Thyroid gland (tissue), 4 donors: ENCODE results near the gene SIRT3.

Experiments used
- POLR2A ChIP-seq, 2 donors: fragments of 450-650 bp; IDR thresholded peaks; one replicate each; pipeline ENCODE4 v1.6.1; 2017; ENCODE audit warnings: antibody characterized with exemption in 2 of 2, mild to moderate bottlenecking in 2 of 2, moderate library complexity in 1 of 2
- TF ChIP-seq, protein P1 (sequence below), 6 experiments: fragments of 200-600 bp in 3 of 6; fragments of 450-650 bp in 3 of 6; sonication (generic) in 3 of 6; IDR thresholded peaks; one replicate each; pipeline ENCODE4 v1.5.1; 2016 to 2019; ENCODE audit warnings: antibody characterized with exemption in 6 of 6, mild to moderate bottlenecking in 2 of 6, inconsistent platforms in 1 of 6, moderate library complexity in 1 of 6

DNA sequence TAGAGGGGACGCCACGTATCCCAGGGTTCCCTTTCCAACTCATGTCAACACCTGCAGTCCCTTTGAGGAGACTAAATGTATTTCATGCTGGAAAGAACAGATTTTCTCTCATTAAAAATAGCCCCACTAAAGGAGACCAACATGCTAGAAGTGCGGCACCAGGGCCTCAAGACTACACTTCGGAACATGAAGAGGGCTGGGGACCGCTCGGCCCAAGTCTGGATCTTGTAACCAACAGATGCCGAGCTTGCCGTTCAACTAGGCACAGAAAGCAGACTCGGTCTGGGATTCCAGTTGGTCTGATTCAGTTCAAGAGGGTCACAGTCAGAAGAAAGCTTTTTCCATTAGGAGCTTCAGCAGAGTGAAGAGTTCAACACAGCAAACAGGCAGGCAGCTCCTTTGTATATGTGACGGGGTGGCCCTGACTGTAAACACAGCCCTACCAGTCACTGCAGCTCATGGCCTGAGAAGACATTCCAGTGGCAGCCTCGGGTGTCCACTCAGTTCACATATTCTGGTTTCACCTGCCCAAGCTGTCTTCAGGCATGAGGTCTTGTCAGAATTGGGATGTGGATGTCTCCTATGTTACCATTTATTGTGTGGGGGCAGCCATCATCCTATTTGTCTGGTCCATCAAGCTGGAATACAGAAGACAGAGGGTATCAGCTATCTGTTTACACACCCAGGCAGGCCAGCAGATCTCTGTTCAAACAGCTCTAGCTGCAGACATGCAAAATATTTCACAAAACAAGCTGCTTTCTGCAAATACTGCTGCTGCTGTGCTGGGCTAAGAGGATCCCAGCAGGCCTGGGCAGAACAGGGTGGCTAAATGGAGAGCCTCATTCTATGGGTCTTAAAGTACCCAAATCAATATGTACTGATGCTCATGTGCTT is 19.8 kb downstream of the SIRT3 start:
- TF ChIP-seq, protein P1, sequence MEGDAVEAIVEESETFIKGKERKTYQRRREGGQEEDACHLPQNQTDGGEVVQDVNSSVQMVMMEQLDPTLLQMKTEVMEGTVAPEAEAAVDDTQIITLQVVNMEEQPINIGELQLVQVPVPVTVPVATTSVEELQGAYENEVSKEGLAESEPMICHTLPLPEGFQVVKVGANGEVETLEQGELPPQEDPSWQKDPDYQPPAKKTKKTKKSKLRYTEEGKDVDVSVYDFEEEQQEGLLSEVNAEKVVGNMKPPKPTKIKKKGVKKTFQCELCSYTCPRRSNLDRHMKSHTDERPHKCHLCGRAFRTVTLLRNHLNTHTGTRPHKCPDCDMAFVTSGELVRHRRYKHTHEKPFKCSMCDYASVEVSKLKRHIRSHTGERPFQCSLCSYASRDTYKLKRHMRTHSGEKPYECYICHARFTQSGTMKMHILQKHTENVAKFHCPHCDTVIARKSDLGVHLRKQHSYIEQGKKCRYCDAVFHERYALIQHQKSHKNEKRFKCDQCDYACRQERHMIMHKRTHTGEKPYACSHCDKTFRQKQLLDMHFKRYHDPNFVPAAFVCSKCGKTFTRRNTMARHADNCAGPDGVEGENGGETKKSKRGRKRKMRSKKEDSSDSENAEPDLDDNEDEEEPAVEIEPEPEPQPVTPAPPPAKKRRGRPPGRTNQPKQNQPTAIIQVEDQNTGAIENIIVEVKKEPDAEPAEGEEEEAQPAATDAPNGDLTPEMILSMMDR (IDR thresholded peaks at IDR 0.05) = no peak
- no peak for TF ChIP-seq POLR2A (IDR thresholded peaks at IDR 0.05)
